Activated CD8-positive, alpha-beta T cell treated with anti-CD3 and anti-CD28 coated beads for 36 hours (primary cell): ENCODE measurements around the gene IGFBP6. TPM values are rescaled to one million over a fixed set of nuclear protein-coding genes. Genes with fewer than 3 reads are reported as not detected.
"Not testable (repeated sequence)": the region's sequence is repeated elsewhere in the genome, so short reads cannot be mapped to it uniquely, and the experiment has no call there.

Experiments
- ATAC-seq: fragments of 200-7000 bp; cut with Tn5 transposase; one replicate; pipeline ENCODE4 v1.10.0; 2021; ENCODE audit warnings: mild to moderate bottlenecking, moderate library complexity
- CTCF ChIA-PET: fragments of 350-600 bp; sonication (Branson Sonifier 250); formaldehyde crosslinking; loops from one replicate; lab custom pipeline; 2021; ENCODE audit warnings: antibody characterized with exemption; lab: Charles Lee
- POLR2A ChIA-PET: fragments of 350-600 bp; sonication (Branson Sonifier 250); formaldehyde crosslinking; loops from one replicate; lab custom pipeline; 2021; ENCODE audit warnings: antibody characterized with exemption; lab: Charles Lee
- DNase-seq: peaks from one replicate; pipeline ENCODE4 v3.0.0-alpha.2; 2020
- H3K27ac Mint-ChIP-seq: one replicate; pipeline ENCODE4 v1.8.0; 2021; ENCODE audit warnings: mild to moderate bottlenecking, mixed read lengths
- H3K27me3 Mint-ChIP-seq: one replicate; pipeline ENCODE4 v1.8.0; 2021; ENCODE audit warnings: mixed read lengths
- H3K36me3 Mint-ChIP-seq: one replicate; pipeline ENCODE4 v1.8.0; 2021; ENCODE audit warnings: low read depth, mixed read lengths
- H3K4me1 Mint-ChIP-seq: one replicate; pipeline ENCODE4 v1.8.0; 2021; ENCODE audit warnings: low read depth, mixed read lengths
- H3K4me3 Mint-ChIP-seq: one replicate; pipeline ENCODE4 v1.8.0; 2021; ENCODE audit warnings: mild to moderate bottlenecking, moderate library complexity, mixed read lengths
- H3K9me3 Mint-ChIP-seq: one replicate; pipeline ENCODE4 v1.8.0; 2021; ENCODE audit warnings: mixed read lengths
- CTCF ChIP-seq: fragments of 200-600 bp; IDR thresholded peaks from one replicate; pipeline ENCODE4 v1.8.0; 2022; ENCODE audit warnings: antibody characterized with exemption, mild to moderate bottlenecking
- intact Hi-C: fragments of 100-400 bp; cut with micrococcal nuclease; formaldehyde crosslinking; loops from one replicate; pipeline ENCODE4 v1.10.0; 2022
- total RNA-seq, 2 experiments: library from RNA; stranded (reverse); gene quantifications; one replicate each; pipeline ENCODE4 v1.2.3, GENCODE V29; 2021

Gene IGFBP6
- total RNA-seq, 2 experiments from 2014 or later: 2.0 to 2.3 TPM

- not testable (repeated sequence) for H3K9me3 Mint-ChIP-seq, DNase-seq
Measured at GRCh38 chr12:53095596-53095895, 1.9 kb upstream of the IGFBP6 start.

GRCh38 chr12:53096089-53096741, 1.3 kb upstream of the IGFBP6 start:
- CTCF ChIA-PET: interaction anchor here (7.2 to 31.8 kb wide), 2 partner anchors 14 to 28 kb away, joined by 124 to 553 read pairs; partner anchors contain the start of gene SPRYD3

More at GRCh38 chr12:53095596-53095895, 1.9 kb upstream of the IGFBP6 start:
- POLR2A ChIA-PET, intact Hi-C loops, H3K27me3 Mint-ChIP-seq, H3K27ac Mint-ChIP-seq, H3K36me3 Mint-ChIP-seq, ATAC-seq, H3K4me3 Mint-ChIP-seq: not testable (repeated sequence)
- peaks cover 28% of the 10 kb centered on the region for H3K4me1 Mint-ChIP-seq
- CTCF ChIA-PET: interaction anchor here (31.8 kb wide), 1 partner anchor 27 kb away, joined by 553 read pairs; no protein-coding TSS in a partner anchor

GRCh38 chr12:53096759-53097158, 708 bp upstream of the IGFBP6 start:
- Mint-ChIP-seq H3K4me1 (peaks cover 32% of the 10 kb centered on the region), H3K9me3 (no peaks in the 10 kb centered on the region), H3K27ac (peak overlapping the region; percentile 63), H3K36me3 (no peaks in the 10 kb centered on the region), H3K4me3 (peak overlapping the region; percentile 69), H3K27me3 (peaks cover 2% of the 10 kb centered on the region)
- ATAC-seq (no peak), DNase-seq (no peak)
- CTCF ChIA-PET: interaction anchor here (7.2 to 31.8 kb wide), 2 partner anchors 15 to 28 kb away, joined by 124 to 553 read pairs; partner anchors contain the start of gene SPRYD3
- POLR2A ChIA-PET: interaction anchor here (1.1 to 5.0 kb wide), 5 partner anchors 10 to 49 kb away, joined by 3 to 32 read pairs (median 4); partner anchors contain the start of gene SPRYD3
- no peak for TF ChIP-seq CTCF
- intact Hi-C loops: no loop called here

More at GRCh38 chr12:53096089-53096741, 1.3 kb upstream of the IGFBP6 start:
- ATAC-seq: no peak
- H3K4me3 Mint-ChIP-seq: no peak overlapping the region
- no peaks in the 10 kb centered on the region for H3K36me3 Mint-ChIP-seq
- no peak overlapping the region for H3K27ac Mint-ChIP-seq
- POLR2A ChIA-PET: interaction anchor here (1.2 to 3.8 kb wide), 2 partner anchors 29 to 48 kb away, joined by 3 to 32 read pairs; no protein-coding TSS in a partner anchor
- peaks cover 2% of the 10 kb centered on the region for H3K27me3 Mint-ChIP-seq
- no peak for DNase-seq
- intact Hi-C loops: no loop called here
- no peak for TF ChIP-seq CTCF
- no peaks in the 10 kb centered on the region for H3K9me3 Mint-ChIP-seq
- H3K4me1 Mint-ChIP-seq: peaks cover 28% of the 10 kb centered on the region

- Mint-ChIP-seq H3K9me3 (no peaks in the 10 kb centered on the region), H3K36me3 (no peaks in the 10 kb centered on the region), H3K27me3 (peaks cover 2% of the 10 kb centered on the region), H3K4me1 (peaks cover 36% of the 10 kb centered on the region), H3K27ac (peak overlapping the region; percentile 63), H3K4me3 (peak overlapping the region; percentile 69)
- no peak for TF ChIP-seq CTCF
- ATAC-seq (no peak), DNase-seq (no peak)
- POLR2A ChIA-PET: interaction anchor here (1.1 to 5.0 kb wide), 7 partner anchors 11 to 84 kb away, joined by 3 to 32 read pairs (median 4); partner anchors contain the start of genes CSAD, SPRYD3 and ZNF740
- CTCF ChIA-PET: interaction anchor here (1.0 to 31.8 kb wide), 4 partner anchors 15 to 100 kb away, joined by 3 to 553 read pairs (median 73); partner anchors contain the start of gene SPRYD3
- intact Hi-C loops: no loop called here
Measured at GRCh38 chr12:53097207-53097563, 282 bp upstream of the IGFBP6 start.

GRCh38 chr12:53098354-53098981, 1.0 kb downstream of the IGFBP6 start:
- TF ChIP-seq CTCF: no peak
- ATAC-seq (peak; percentile 29), DNase-seq (peak; percentile 74)
- intact Hi-C loops: loop anchor here (1.0 to 2.0 kb wide), 2 partner anchors 19 to 32 kb away; partner anchors contain the start of gene SPRYD3
- peak overlapping the region; percentile 69 for H3K4me3 Mint-ChIP-seq
- H3K9me3 Mint-ChIP-seq: no peaks in the 10 kb centered on the region
- peaks cover 2% of the 10 kb centered on the region for H3K27me3 Mint-ChIP-seq
- peak overlapping the region; percentile 86 for H3K27ac Mint-ChIP-seq
- ChIA-PET POLR2A (interaction anchor here (0.6 to 5.0 kb wide), 16 partner anchors 12 to 226 kb away, joined by 3 to 32 read pairs (median 4); partner anchors contain the start of genes CSAD, SPRYD3 and ZNF740), CTCF (interaction anchor here (0.8 to 31.8 kb wide), 25 partner anchors 8 to 226 kb away, joined by 3 to 553 read pairs (median 4); partner anchors contain the start of genes MYG1, SPRYD3 and TNS2)
- H3K4me1 Mint-ChIP-seq: peaks cover 48% of the 10 kb centered on the region
- H3K36me3 Mint-ChIP-seq: no peaks in the 10 kb centered on the region
